Loucy (cell line): ENCODE measurements around the gene TMEM89.
A peak's percentile ranks its signal among the peaks of the same experiment; 100 is the strongest.

Source experiments
- H2AFZ ChIP-seq: fragments of 200-600 bp; sonication (generic); 2 replicates; pipeline ENCODE4 v1.6.0; 2016; ENCODE audit warnings: antibody characterized with exemption, mild to moderate bottlenecking, low read length, moderate library complexity
- H3F3A ChIP-seq: fragments of 200-600 bp; 2 replicates; pipeline ENCODE4 v1.6.0; 2016; ENCODE audit warnings: antibody characterized with exemption, low read depth, mild to moderate bottlenecking
- H3K27me3 ChIP-seq: fragments of 200-600 bp; sonication (generic); 2 replicates; pipeline ENCODE4 v1.6.1; 2014; ENCODE audit warnings: low read length, mild to moderate bottlenecking; ENCODE audit not compliant: insufficient read depth, poor library complexity, severe bottlenecking
- H3K36me3 ChIP-seq: fragments of 200-600 bp; sonication (generic); 2 replicates; pipeline ENCODE4 v1.6.1; 2016; ENCODE audit warnings: low read length; ENCODE audit not compliant: insufficient read depth
- H3K4me1 ChIP-seq: fragments of 200-600 bp; sonication (generic); 2 replicates; pipeline ENCODE4 v1.5.1; 2014; ENCODE audit warnings: low read length, mild to moderate bottlenecking; ENCODE audit not compliant: insufficient read depth, poor library complexity, severe bottlenecking
- H3K4me2 ChIP-seq: fragments of 200-600 bp; sonication (generic); 2 replicates; pipeline ENCODE4 v1.6.0; 2014; ENCODE audit warnings: antibody characterized with exemption, low read length, low read depth, mild to moderate bottlenecking; ENCODE audit not compliant: poor library complexity, severe bottlenecking
- H3K4me3 ChIP-seq: fragments of 200-600 bp; sonication (generic); 2 replicates; pipeline ENCODE4 v1.5.1; 2014; ENCODE audit warnings: low read length, mild to moderate bottlenecking, mixed read lengths; ENCODE audit not compliant: poor library complexity, severe bottlenecking
- H3K79me2 ChIP-seq: fragments of 200-600 bp; sonication (generic); 2 replicates; pipeline ENCODE4 v1.6.1; 2014; ENCODE audit warnings: low read length; ENCODE audit not compliant: insufficient read depth
- H3K9ac ChIP-seq: fragments of 200-600 bp; sonication (generic); 2 replicates; pipeline ENCODE4 v1.6.0; 2014; ENCODE audit warnings: mild to moderate bottlenecking, low read depth, low read length, moderate library complexity; ENCODE audit not compliant: poor library complexity, severe bottlenecking
- H3K9me2 ChIP-seq: fragments of 200-600 bp; sonication (generic); replicated peaks from 2 replicates; pipeline ENCODE4 v1.6.1; 2016; ENCODE audit warnings: low read depth, low read length, mixed read lengths
- H3K9me3 ChIP-seq: fragments of 200-600 bp; sonication (generic); 2 replicates; pipeline ENCODE4 v1.6.1; 2014; ENCODE audit warnings: mild to moderate bottlenecking, antibody characterized with exemption, low read length, low read depth; ENCODE audit not compliant: insufficient read depth
- H4K20me1 ChIP-seq: fragments of 200-600 bp; sonication (generic); 2 replicates; pipeline ENCODE4 v1.6.0; 2014; ENCODE audit warnings: antibody characterized with exemption, low read length, mild to moderate bottlenecking; ENCODE audit not compliant: insufficient read depth, poor library complexity, severe bottlenecking
- CTCF ChIP-seq: fragments of 200-600 bp; sonication (generic); conservative IDR thresholded peaks from 2 replicates; pipeline ENCODE4 v1.5.1; 2014; ENCODE audit warnings: mild to moderate bottlenecking, antibody characterized with exemption, low read length
- EZH2phosphoT487 ChIP-seq: fragments of 200-600 bp; IDR thresholded peaks from 2 replicates; pipeline ENCODE4 v1.6.1; 2018; ENCODE audit warnings: antibody characterized with exemption, mild to moderate bottlenecking, moderate library complexity, borderline replicate concordance

Gene TMEM89

GRCh38 chr3:48624767-48625166, 3.2 kb upstream of the TMEM89 start:
- Histone ChIP-seq H3F3A (no peaks in the 10 kb centered on the region), H3K9ac (peak overlapping the region; percentile 55), H3K27me3 (no peaks in the 10 kb centered on the region), H2AFZ (no peak overlapping the region), H3K4me2 (peak overlapping the region; percentile 67), H3K79me2 (no peaks in the 10 kb centered on the region), H4K20me1 (no peaks in the 10 kb centered on the region), H3K9me3 (no peaks in the 10 kb centered on the region), H3K36me3 (peaks cover 36% of the 10 kb centered on the region; the same call in 1 of the 2 replicates), H3K4me3 (peak overlapping the region; percentile 45), H3K9me2 (no peaks in the 10 kb centered on the region), H3K4me1 (peaks cover 19% of the 10 kb centered on the region)
- no peak for TF ChIP-seq EZH2phosphoT487
- no peak for TF ChIP-seq CTCF

- peaks cover 29% of the 10 kb centered on the region; the same call in 1 of the 2 replicates for H3K36me3 ChIP-seq
- peaks cover 19% of the 10 kb centered on the region for H3K4me1 ChIP-seq
Observed at GRCh38 chr3:48623851-48624547, 2.4 kb upstream of the TMEM89 start.

GRCh38 chr3:48619541-48620524, 1.7 kb downstream of the TMEM89 start:
- Histone ChIP-seq H3K27me3 (no peaks in the 10 kb centered on the region), H3K4me1 (peaks cover 12% of the 10 kb centered on the region), H3K9ac (no peak overlapping the region), H3K36me3 (no peaks in the 10 kb centered on the region), H3K4me2 (no peak overlapping the region), H4K20me1 (no peaks in the 10 kb centered on the region), H3K9me2 (no peaks in the 10 kb centered on the region), H2AFZ (no peak overlapping the region), H3K79me2 (no peaks in the 10 kb centered on the region), H3K9me3 (peaks cover 7% of the 10 kb centered on the region; the same call in 1 of the 2 replicates), H3K4me3 (no peak overlapping the region), H3F3A (no peaks in the 10 kb centered on the region)
- TF ChIP-seq CTCF (no peak), EZH2phosphoT487 (no peak)

More at GRCh38 chr3:48623851-48624547, 2.4 kb upstream of the TMEM89 start:
- H3K4me3 ChIP-seq: peak overlapping the region; percentile 45
- H3K4me2 ChIP-seq: peak overlapping the region; percentile 67
- no peaks in the 10 kb centered on the region for H3K9me2 ChIP-seq
- no peaks in the 10 kb centered on the region for H3K27me3 ChIP-seq
- no peak overlapping the region for H2AFZ ChIP-seq
- H3K9me3 ChIP-seq: no peaks in the 10 kb centered on the region
- H3K9ac ChIP-seq: peak overlapping the region; percentile 55
- H3F3A ChIP-seq: no peaks in the 10 kb centered on the region
- H4K20me1 ChIP-seq: no peaks in the 10 kb centered on the region
- no peaks in the 10 kb centered on the region for H3K79me2 ChIP-seq
- no peak for TF ChIP-seq EZH2phosphoT487
- TF ChIP-seq CTCF: no peak
